ENCODE data around the gene MOB3B.

The MOB3B gene

GRCh38 chr9:27365707-27366376 is 163.8 kb downstream of the MOB3B start:
- DNase-seq: no peak

- DNase-seq: no peak
Observed at GRCh38 chr9:27362447-27363210, 167.0 kb downstream of the MOB3B start.

- no peak for DNase-seq
Observed at GRCh38 chr9:27361492-27361891, 168.1 kb downstream of the MOB3B start.

DNA sequence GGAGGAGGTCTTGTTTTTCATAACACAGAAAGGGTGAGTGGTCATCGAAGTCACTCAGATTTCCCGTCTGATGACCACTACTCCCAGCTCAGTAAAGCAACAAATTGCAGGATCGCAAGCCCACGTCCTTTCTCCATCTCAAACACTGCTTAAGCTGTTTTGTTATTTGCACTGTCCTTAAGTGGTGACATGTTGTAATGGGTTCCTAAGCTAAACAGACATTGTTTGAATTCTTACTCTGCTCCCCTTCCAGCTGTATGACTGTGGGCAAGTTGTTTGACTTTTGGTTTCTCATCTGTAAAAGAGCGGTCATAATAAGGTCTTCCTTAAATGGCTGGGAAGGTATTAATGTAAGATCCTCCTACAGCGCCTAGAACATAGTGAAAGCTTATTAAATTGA is 169.9 kb downstream of the MOB3B start:
- no peak for DNase-seq

DNA sequence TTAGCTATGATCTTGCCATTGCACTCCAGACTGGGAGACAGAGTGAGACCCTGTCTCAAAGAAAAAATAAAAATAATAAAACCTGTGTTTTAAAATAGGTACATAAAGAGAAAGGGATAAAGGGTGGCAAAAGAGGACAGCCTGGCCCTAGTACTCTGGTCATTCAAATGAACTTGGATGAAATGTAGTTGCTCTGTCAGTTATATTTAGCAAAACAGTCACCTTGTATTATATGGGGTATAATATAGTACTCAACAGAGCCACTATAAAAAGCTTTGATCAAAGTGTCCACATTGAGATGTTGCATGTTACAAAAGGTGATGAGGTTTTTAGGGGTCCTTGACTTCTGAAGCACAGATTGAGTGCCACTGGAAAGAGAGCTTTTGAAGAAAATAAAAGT is 171.6 kb downstream of the MOB3B start:
- no peak for DNase-seq

DNA sequence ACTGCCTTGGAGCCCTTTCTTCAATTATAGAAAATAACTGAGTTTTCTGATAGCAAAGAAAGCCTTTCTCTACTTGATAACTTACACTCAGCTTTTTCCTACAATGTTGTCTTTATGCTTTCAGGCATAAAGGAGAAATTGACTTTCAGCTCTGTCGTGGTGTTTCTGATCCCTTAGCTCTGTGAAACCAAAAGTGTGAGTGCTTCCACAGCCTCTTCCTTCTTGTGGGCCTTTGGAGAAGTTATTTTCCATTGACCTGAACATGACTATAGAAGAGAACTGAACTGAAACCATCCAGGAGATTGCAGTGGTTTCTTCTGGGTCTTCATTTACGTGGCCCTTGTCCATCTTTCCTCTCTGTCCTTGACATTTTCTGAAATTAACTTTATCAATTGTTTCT is 173.2 kb downstream of the MOB3B start:
- no peak for DNase-seq

- no peak for DNase-seq
Observed at GRCh38 chr9:27355166-27355565, 174.4 kb downstream of the MOB3B start.

GRCh38 chr9:27353474-27354229 is 176.0 kb downstream of the MOB3B start:
- no peak for DNase-seq

DNA sequence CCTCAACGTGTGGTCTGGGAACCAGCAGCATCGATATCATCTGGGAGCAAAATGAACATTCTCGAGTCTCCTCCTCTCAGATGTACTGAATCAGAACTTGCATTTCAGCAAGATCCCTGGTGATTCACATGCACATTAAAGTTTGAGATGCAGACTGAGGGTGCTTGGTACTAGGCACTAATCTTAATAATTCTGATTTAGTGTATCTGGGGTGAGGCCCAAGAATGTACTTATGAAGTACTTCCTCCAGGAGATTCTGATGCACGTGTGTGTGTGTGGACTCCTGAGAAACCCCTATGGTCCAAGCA is 176.5 kb downstream of the MOB3B start:
- DNase-seq: no peak

DNA sequence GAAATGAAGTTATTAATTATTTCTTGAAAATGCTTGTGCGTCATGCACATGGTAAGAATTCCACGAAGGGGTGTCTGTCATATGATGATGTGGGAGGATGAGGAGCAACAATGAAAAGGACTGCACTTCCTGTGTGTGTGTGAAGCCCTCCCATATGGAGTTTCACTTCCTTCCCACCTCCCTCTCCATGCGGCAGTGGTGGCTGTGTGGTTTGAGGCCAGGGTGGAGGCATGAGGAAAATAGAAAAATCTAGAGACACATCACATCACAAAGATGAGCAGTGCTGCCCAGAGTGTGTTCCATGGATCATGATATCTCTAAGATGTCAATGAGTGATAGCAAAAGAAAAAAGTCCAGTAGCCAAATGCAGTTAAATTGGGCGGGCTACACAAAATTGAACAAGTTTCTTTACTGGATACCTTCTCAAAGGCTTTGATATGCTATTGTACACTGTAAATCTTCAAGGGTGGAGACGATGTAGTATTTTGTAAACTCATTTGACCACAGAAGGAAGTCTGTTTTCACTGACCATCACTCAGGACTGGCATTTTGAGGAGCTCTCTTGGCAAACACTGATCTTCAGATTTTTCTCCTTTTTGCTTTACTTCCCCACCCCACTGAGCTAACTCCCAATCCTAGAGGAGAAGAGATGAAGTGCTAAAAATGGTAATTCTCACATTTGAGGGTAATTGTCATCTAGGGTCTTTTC is 177.0 kb downstream of the MOB3B start:
- DNase-seq: no peak

DNA sequence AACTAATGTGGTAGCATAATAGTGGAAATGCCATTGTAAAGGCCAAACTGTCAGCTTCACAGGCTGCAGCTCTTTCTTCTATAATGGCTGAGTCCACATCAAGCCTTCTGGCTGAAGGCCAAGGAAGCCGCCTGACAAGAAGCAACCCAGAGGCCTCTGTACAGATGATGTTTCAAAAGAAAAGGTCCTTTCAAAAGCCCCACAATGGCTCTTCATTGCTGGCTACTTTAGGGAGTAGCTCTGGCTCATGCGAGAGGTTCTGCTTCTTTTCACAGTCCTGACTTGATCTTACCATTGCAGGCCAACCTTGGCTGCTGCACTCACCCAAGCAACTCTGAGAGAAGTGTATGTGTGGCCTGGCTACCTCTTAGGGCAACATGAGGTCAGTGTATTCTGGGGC is 178.2 kb downstream of the MOB3B start:
- DNase-seq: no peak

DNA sequence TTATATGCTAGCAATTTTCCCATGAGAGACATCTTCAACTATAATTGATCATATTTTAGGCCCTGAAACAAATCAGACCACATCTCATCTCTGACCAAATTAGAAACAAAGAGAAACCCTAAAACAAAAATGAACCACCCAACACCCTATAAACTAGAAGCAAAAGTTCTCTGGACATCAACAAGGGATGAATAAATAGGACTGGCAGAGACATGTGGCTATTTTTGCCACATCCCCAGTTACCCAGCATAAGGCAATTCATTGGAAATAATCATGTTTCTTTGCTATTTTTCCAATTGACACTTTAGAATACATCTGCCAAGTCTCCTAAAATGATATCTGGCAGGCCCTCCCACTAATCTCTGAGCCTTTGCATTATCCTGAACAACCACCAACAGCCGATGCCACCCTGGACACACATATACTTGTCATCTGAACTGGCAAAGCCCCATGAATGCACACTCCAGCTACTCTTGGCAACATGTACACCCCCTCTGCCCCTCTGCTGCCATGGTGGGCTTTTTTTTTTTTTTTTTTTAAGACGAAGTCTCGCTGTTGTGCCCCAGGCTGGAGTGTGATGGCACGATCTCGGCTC is 179.1 kb downstream of the MOB3B start:
- no peak for DNase-seq

DNA sequence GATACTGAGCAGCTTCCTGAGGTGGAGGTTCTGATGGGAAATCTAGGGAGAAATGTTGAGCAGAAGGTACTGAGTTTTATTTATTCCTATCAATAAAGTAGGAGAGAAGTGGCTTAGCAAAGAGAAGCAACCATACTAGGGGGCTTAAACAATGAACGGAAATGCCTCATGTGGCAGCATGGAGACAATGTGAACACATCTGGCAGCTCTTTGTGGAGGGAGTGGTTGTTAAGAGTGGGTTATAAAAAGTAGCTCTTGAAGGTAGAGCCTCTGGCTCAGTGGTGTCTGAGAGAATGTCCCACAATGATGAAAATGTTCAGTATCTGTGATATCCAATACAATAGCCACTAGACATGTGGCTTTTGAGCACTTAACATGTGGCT is 179.9 kb downstream of the MOB3B start:
- DNase-seq: no peak

DNA sequence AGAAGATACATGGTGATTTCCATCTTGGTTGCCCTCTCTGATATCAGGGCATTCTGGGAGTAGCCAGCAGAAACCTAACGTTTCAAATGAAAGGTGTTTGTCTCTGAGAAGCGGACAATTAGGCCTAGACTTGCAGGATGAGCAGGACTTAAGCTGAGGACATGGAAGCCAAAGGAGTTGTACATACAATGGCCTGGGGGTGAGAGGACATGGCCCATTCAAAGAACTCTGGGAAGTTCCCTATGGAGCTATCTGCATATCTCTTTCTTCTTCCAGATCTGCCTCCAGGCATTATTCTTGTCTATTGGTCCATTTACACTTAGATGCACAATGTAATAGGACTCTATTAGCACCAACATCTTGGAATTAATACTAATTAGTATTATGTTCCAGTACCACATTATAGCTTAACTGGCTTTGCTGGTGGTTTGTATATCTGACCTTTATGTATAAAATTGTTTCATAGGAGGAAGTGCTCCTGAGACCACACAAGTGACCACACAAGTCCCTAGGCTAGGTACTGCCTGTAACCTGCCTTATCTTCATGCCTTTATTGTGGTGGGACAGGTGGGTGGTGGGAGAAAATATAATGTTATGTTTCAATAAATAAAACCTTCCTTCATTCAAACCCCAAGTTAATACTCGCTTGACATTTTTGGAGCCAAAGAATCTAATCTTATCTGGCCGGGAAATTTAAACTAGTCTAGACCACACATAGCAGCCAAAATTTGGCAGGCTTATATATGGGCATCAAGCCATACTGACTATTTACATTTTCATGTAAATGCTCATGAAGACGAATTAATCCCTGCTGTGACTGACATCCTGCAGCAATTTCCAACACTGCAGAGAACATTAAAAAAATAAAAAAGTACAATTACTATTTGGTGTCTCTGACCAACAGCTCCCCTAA is 180.6 kb downstream of the MOB3B start:
- DNase-seq: no peak

DNA sequence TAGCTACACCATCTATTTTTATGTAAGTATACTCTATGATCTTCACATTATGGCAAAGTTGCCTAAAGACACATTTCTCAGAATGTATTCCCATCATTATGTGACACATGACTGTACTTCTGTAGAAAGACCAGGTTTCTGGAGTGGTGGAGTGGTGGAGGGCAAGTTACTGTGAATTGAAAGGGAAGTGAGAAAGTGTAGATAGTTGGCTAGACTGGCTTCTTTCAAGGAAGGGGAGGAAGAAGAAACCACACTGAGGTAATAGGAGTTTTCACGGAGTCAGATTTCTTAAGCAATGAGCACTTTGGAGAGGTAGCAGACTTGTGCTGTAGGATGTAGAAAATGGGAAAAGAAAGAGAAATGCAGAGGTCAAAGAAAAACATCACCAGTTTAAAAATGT is 181.7 kb downstream of the MOB3B start:
- DNase-seq: no peak

- DNase-seq: no peak
Observed at GRCh38 chr9:27344776-27345175, 184.8 kb downstream of the MOB3B start.

GRCh38 chr9:27341545-27342294 is 187.9 kb downstream of the MOB3B start:
- DNase-seq: no peak

- peak; percentile 64 for DNase-seq
Observed at GRCh38 chr9:27340961-27341511, 188.6 kb downstream of the MOB3B start.

DNA sequence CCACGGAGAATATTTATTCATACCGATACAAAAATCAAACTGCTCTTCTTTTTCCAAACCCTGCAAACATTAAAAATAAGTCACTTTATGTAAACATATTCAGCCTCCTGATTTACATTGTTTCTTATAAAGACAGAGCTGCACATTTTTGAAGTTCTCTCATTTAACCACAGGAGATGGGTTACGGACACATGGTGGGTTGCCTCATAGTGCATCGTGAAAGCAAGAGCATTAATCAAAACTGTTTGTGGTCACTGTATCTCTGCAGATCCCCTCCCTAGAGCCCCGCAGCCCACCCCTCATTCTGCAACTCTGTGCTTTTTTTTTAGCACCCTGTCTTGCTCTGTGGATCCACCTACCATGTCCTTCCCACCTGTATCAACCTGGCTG is 189.3 kb downstream of the MOB3B start:
- no peak for DNase-seq

- DNase-seq: no peak
Observed at GRCh38 chr9:27339661-27340284, 189.8 kb downstream of the MOB3B start.
